ENCODE data around the gene CDK19.

DNA sequence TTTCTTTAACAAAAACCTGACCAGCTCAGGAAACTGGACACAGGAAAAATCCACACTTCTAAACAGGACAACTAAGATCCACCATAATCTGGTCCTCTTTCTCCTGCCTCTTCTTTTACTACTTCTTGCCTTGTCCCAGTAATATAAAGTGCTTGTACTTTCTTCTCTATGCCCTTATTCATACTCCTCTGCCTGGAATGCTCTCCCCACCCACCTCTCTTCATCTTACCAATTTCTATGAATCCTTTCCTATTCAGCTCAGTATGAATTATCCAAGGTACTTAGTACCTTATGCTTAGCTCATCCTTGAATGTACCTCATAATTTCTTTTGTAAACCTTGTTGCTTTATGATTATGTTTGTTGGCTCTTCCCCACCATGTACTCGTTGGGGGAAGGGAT is 159.4 kb downstream of the CDK19 start:
- TF ChIP-seq ETV6 (conservative IDR thresholded peaks at IDR 0.05 in 1 of 2, IDR thresholded peaks at IDR 0.05 in 1 of 2; ENCODE audit: borderline replicate concordance in 1 of 2, low read depth in 1 of 2) (no peak), EP300 (IDR thresholded peaks at IDR 0.05; ENCODE audit: borderline replicate concordance in 1 of 2, control insufficient read depth in 1 of 2, low read depth in 2 of 2, low read length in 2 of 2) (no peak), SRF (IDR thresholded peaks at IDR 0.05; ENCODE audit: low read depth in 2 of 2, low read length in 2 of 2) (no peak), ZNF217 (IDR thresholded peaks at IDR 0.05) (no peak), TAF1 (IDR thresholded peaks at IDR 0.05; ENCODE audit: borderline replicate concordance, low read depth, low read length) (no peak), CREB1 (IDR thresholded peaks at IDR 0.05; ENCODE audit: low read depth) (no peak)
- TF ChIP-seq, protein P1, sequence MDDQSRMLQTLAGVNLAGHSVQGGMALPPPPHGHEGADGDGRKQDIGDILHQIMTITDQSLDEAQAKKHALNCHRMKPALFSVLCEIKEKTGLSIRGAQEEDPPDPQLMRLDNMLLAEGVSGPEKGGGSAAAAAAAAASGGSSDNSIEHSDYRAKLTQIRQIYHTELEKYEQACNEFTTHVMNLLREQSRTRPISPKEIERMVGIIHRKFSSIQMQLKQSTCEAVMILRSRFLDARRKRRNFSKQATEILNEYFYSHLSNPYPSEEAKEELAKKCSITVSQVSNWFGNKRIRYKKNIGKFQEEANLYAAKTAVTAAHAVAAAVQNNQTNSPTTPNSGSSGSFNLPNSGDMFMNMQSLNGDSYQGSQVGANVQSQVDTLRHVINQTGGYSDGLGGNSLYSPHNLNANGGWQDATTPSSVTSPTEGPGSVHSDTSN (IDR thresholded peaks at IDR 0.05; ENCODE audit: insufficient replicate concordance, low read depth, low read length): no peak
- TF ChIP-seq, protein P2, sequence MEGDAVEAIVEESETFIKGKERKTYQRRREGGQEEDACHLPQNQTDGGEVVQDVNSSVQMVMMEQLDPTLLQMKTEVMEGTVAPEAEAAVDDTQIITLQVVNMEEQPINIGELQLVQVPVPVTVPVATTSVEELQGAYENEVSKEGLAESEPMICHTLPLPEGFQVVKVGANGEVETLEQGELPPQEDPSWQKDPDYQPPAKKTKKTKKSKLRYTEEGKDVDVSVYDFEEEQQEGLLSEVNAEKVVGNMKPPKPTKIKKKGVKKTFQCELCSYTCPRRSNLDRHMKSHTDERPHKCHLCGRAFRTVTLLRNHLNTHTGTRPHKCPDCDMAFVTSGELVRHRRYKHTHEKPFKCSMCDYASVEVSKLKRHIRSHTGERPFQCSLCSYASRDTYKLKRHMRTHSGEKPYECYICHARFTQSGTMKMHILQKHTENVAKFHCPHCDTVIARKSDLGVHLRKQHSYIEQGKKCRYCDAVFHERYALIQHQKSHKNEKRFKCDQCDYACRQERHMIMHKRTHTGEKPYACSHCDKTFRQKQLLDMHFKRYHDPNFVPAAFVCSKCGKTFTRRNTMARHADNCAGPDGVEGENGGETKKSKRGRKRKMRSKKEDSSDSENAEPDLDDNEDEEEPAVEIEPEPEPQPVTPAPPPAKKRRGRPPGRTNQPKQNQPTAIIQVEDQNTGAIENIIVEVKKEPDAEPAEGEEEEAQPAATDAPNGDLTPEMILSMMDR (IDR thresholded peaks at IDR 0.05 in 2 of 3, conservative IDR thresholded peaks at IDR 0.05 in 1 of 3; ENCODE audit: control insufficient read depth in 2 of 3, extremely low read depth in 1 of 3, insufficient read depth in 1 of 3, low read depth in 3 of 3, low read length in 3 of 3): no peak
- TF ChIP-seq, protein P3, sequence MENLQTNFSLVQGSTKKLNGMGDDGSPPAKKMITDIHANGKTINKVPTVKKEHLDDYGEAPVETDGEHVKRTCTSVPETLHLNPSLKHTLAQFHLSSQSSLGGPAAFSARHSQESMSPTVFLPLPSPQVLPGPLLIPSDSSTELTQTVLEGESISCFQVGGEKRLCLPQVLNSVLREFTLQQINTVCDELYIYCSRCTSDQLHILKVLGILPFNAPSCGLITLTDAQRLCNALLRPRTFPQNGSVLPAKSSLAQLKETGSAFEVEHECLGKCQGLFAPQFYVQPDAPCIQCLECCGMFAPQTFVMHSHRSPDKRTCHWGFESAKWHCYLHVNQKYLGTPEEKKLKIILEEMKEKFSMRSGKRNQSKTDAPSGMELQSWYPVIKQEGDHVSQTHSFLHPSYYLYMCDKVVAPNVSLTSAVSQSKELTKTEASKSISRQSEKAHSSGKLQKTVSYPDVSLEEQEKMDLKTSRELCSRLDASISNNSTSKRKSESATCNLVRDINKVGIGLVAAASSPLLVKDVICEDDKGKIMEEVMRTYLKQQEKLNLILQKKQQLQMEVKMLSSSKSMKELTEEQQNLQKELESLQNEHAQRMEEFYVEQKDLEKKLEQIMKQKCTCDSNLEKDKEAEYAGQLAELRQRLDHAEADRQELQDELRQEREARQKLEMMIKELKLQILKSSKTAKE (IDR thresholded peaks at IDR 0.05; ENCODE audit: low read depth, poor library complexity, severe bottlenecking): no peak

Measured in GM12878 (cell line).